H9 (cell line): ENCODE results near the gene PRPF6. TPM values are rescaled to one million over a fixed set of nuclear protein-coding genes. Genes with fewer than 3 reads are reported as not detected.

Experiments used
- DNase-seq: peaks from one replicate; pipeline ENCODE4 v3.0.0-alpha.2; 2017
- H2AFZ ChIP-seq: one replicate; pipeline ENCODE4 v1.6.1; 2013; ENCODE audit warnings: mild to moderate bottlenecking, low read length, control low read depth, moderate library complexity
- H2AK5ac ChIP-seq: 2 replicates; pipeline ENCODE4 v1.6.1; 2013; ENCODE audit warnings: low read length, control low read depth, mixed read lengths; ENCODE audit not compliant: insufficient read length
- H2BK120ac ChIP-seq: one replicate; pipeline ENCODE4 v1.6.1; 2013; ENCODE audit warnings: low read depth, mild to moderate bottlenecking, low read length, control low read depth, inconsistent platforms; ENCODE audit not compliant: poor library complexity, severe bottlenecking
- H2BK12ac ChIP-seq: 2 replicates; pipeline ENCODE4 v1.6.1; 2013; ENCODE audit warnings: low read length, control low read depth, mixed read lengths, low read depth; ENCODE audit not compliant: insufficient read length
- H2BK15ac ChIP-seq: 2 replicates; pipeline ENCODE4 v1.6.1; 2013; ENCODE audit warnings: low read depth, low read length, control low read depth
- H2BK20ac ChIP-seq: one replicate; pipeline ENCODE4 v1.6.1; 2013; ENCODE audit warnings: low read depth, mild to moderate bottlenecking, low read length, control low read depth, inconsistent platforms; ENCODE audit not compliant: poor library complexity, severe bottlenecking
- H2BK5ac ChIP-seq: 2 replicates; pipeline ENCODE4 v1.6.1; 2013; ENCODE audit warnings: low read length, control low read depth, mixed read lengths; ENCODE audit not compliant: insufficient read length
- H3K14ac ChIP-seq: 2 replicates; pipeline ENCODE4 v1.6.1; 2013; ENCODE audit warnings: low read length, control low read depth; ENCODE audit not compliant: insufficient read depth
- H3K18ac ChIP-seq: 2 replicates; pipeline ENCODE4 v1.6.1; 2013; ENCODE audit warnings: low read depth, mild to moderate bottlenecking, mixed read lengths, low read length, control low read depth; ENCODE audit not compliant: insufficient read length
- H3K23ac ChIP-seq: 2 replicates; pipeline ENCODE4 v1.6.1; 2013; ENCODE audit warnings: low read length, control low read depth, mixed read lengths, low read depth; ENCODE audit not compliant: insufficient read length
- H3K23me2 ChIP-seq: 2 replicates; pipeline ENCODE4 v1.6.1; 2013; ENCODE audit warnings: low read depth, mild to moderate bottlenecking, mixed read lengths, low read length, control low read depth; ENCODE audit not compliant: insufficient read length, poor library complexity, severe bottlenecking
- H3K27ac ChIP-seq: 2 replicates; pipeline ENCODE4 v1.5.1; 2013; ENCODE audit warnings: low read length, control low read depth, mixed read lengths, low read depth; ENCODE audit not compliant: insufficient read length
- H3K27me3 ChIP-seq: 2 replicates; pipeline ENCODE4 v1.6.1; 2013; ENCODE audit warnings: low read length, control low read depth, inconsistent platforms; ENCODE audit not compliant: insufficient read depth
- H3K4ac ChIP-seq: 2 replicates; pipeline ENCODE4 v1.6.1; 2013; ENCODE audit warnings: low read depth, mild to moderate bottlenecking, control low read depth, inconsistent platforms, low read length, moderate library complexity
- H3K4me1 ChIP-seq: 2 replicates; pipeline ENCODE4 v1.6.1; 2013; ENCODE audit warnings: low read length, control low read depth, inconsistent platforms; ENCODE audit not compliant: insufficient read depth
- H3K4me2 ChIP-seq: 2 replicates; pipeline ENCODE4 v1.6.1; 2013; ENCODE audit warnings: low read length, control low read depth, mixed read lengths; ENCODE audit not compliant: insufficient read length, insufficient read depth
- H3K56ac ChIP-seq: 2 replicates; pipeline ENCODE4 v1.6.1; 2013; ENCODE audit warnings: low read depth, mild to moderate bottlenecking, mixed read lengths, low read length, control low read depth; ENCODE audit not compliant: insufficient read length
- H3K79me1 ChIP-seq: 2 replicates; pipeline ENCODE4 v1.6.1; 2013; ENCODE audit warnings: low read depth, mild to moderate bottlenecking, moderate library complexity, low read length, control low read depth, inconsistent platforms; ENCODE audit not compliant: insufficient read depth, poor library complexity, severe bottlenecking
- H3K79me2 ChIP-seq: 2 replicates; pipeline ENCODE4 v1.6.1; 2013; ENCODE audit warnings: low read length, control low read depth, inconsistent platforms; ENCODE audit not compliant: insufficient read depth
- H3K9ac ChIP-seq: 2 replicates; pipeline ENCODE4 v1.6.1; 2013; ENCODE audit warnings: low read length, control low read depth, mixed read lengths; ENCODE audit not compliant: insufficient read length; ENCODE audit errors: extremely low read depth
- H3K9me3 ChIP-seq: one replicate; pipeline ENCODE4 v1.6.1; 2013; ENCODE audit warnings: low read depth, low read length, inconsistent platforms; ENCODE audit not compliant: control insufficient read depth
- H3T11ph ChIP-seq: one replicate; pipeline ENCODE4 v1.6.1; 2013; ENCODE audit warnings: mild to moderate bottlenecking, low read length, control low read depth, inconsistent platforms
- H4K20me1 ChIP-seq: one replicate; pipeline ENCODE4 v1.6.1; 2013; ENCODE audit not compliant: control insufficient read depth, insufficient read length, insufficient read depth
- H4K5ac ChIP-seq: 2 replicates; pipeline ENCODE4 v1.6.1; 2013; ENCODE audit warnings: low read depth, mild to moderate bottlenecking, mixed read lengths, low read length, control low read depth; ENCODE audit not compliant: insufficient read length
- H4K8ac ChIP-seq: replicated peaks from 2 replicates; pipeline ENCODE4 v1.6.1; 2013; ENCODE audit warnings: low read length, control low read depth, mixed read lengths, low read depth; ENCODE audit not compliant: insufficient read length
- H4K91ac ChIP-seq: 2 replicates; pipeline ENCODE4 v1.6.1; 2013; ENCODE audit warnings: low read depth, mild to moderate bottlenecking, moderate library complexity, mixed read lengths, low read length, control low read depth; ENCODE audit not compliant: insufficient read length
- H3K27ac Mint-ChIP-seq, 3 experiments: 2 replicates in 2 of 3; 3 replicates in 1 of 3; pipeline ENCODE4 v1.8.0; 2020 to 2021; ENCODE audit warnings: mixed read lengths in 3 of 3, mild to moderate bottlenecking in 1 of 3, moderate library complexity in 1 of 3
- H3K27me3 Mint-ChIP-seq: 2 replicates; pipeline ENCODE4 v1.8.0; 2021; ENCODE audit warnings: low read depth, mild to moderate bottlenecking, moderate library complexity, mixed read lengths
- H3K36me3 Mint-ChIP-seq, 3 experiments: 2 replicates in 2 of 3; 3 replicates in 1 of 3; pipeline ENCODE4 v1.8.0; 2020 to 2021; ENCODE audit warnings: low read depth in 3 of 3, mixed read lengths in 3 of 3; ENCODE audit not compliant: insufficient read depth in 1 of 3
- H3K4me1 Mint-ChIP-seq, 2 experiments: 2 replicates each; pipeline ENCODE4 v1.8.0; 2020; ENCODE audit warnings: mixed read lengths in 2 of 2
- H3K4me3 Mint-ChIP-seq, 2 experiments: 2 replicates in 1 of 2; 3 replicates in 1 of 2; pipeline ENCODE4 v1.8.0; 2020 to 2021; ENCODE audit warnings: mild to moderate bottlenecking in 2 of 2, mixed read lengths in 2 of 2, moderate library complexity in 1 of 2
- H3K9me3 Mint-ChIP-seq, 2 experiments: 2 replicates in 1 of 2; 3 replicates in 1 of 2; pipeline ENCODE4 v1.8.0; 2020; ENCODE audit warnings: mild to moderate bottlenecking in 2 of 2, mixed read lengths in 2 of 2, moderate library complexity in 1 of 2
- WGBS: extraction: QIAGEN DNeasy Blood & Tissue Kit; methylation state at CpG from one replicate; pipeline ENCODE4 v1.1.7; 2013; ENCODE audit warnings: missing lambda C conversion rate, low lambda C conversion rate, mixed read lengths; ENCODE audit not compliant: insufficient read length; ENCODE audit errors: extremely low coverage; 5-methylcytosine and 5-hydroxymethylcytosine counted together
- total RNA-seq: library from RNA; stranded (reverse); gene quantifications from 2 replicates; pipeline ENCODE4 v1.2.1, GENCODE V29; 2021
- TF ChIP-seq, protein P1 (sequence below): fragments of 200-600 bp; sonication (generic); conservative IDR thresholded peaks from 3 replicates; pipeline ENCODE4 v1.8.0; 2021; ENCODE audit warnings: antibody characterized with exemption, mild to moderate bottlenecking

Gene PRPF6
- total RNA-seq, 1 experiment from 2014 or later: 87.9 TPM

DNA sequence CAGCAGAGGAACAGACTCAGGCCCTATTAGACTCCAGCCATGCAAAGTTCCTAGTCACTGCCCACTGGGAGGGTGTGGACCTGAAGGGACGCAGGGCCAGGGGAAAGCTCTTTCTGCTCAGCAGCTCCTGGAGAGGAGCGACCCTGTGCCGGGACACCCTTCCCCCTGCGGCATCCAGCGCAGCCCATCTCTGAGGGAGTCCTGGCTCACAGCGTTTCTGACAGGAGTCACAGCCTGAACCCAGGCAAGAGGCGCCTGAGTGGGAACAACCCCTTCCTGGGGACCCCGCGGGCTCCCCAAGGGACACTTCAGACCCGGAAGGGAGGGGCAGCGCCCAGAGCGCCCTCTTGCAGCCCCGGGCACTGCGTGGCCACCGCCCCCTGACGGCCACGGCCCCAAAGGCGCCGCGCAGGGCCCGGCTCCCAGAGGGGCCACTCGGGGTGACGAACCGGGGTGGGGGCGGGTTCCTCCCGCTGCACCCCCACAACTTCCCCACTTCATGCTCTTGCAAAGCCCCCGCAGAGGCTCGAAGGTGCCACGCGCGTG is 25.6 kb upstream of the PRPF6 start:
- TF ChIP-seq, protein P1, sequence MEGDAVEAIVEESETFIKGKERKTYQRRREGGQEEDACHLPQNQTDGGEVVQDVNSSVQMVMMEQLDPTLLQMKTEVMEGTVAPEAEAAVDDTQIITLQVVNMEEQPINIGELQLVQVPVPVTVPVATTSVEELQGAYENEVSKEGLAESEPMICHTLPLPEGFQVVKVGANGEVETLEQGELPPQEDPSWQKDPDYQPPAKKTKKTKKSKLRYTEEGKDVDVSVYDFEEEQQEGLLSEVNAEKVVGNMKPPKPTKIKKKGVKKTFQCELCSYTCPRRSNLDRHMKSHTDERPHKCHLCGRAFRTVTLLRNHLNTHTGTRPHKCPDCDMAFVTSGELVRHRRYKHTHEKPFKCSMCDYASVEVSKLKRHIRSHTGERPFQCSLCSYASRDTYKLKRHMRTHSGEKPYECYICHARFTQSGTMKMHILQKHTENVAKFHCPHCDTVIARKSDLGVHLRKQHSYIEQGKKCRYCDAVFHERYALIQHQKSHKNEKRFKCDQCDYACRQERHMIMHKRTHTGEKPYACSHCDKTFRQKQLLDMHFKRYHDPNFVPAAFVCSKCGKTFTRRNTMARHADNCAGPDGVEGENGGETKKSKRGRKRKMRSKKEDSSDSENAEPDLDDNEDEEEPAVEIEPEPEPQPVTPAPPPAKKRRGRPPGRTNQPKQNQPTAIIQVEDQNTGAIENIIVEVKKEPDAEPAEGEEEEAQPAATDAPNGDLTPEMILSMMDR: peak; percentile 35
- H2BK20ac ChIP-seq: no peak overlapping the region
- WGBS: no CpG with 5 or more reads among the region's 31 CpGs
- no peak overlapping the region for H4K91ac ChIP-seq
- peaks cover 15% of the 10 kb centered on the region; the same call in 1 of the 2 replicates for H3K79me2 ChIP-seq
- peaks cover 2% of the 10 kb centered on the region for H3K79me1 ChIP-seq
- no peak overlapping the region for H3K27ac ChIP-seq
- H2BK5ac ChIP-seq: no peak overlapping the region
- no peak overlapping the region for H4K8ac ChIP-seq
- no peak overlapping the region for H3K4ac ChIP-seq
- Mint-ChIP-seq H3K27me3 (no peaks in the 10 kb centered on the region), H3K27ac (no peak overlapping the region; a peak in 1 of 7 replicates), H3K9me3 (no peaks in the 10 kb centered on the region), H3K4me3 (peak overlapping the region; percentile 79 to 86), H3K4me1 (peaks cover 33 to 35% of the 10 kb centered on the region in 2 experiments), H3K36me3 (peaks cover 0 to 25% (median 16%) of the 10 kb centered on the region in 3 experiments; a peak in 4 of 7 replicates)
- H3K56ac ChIP-seq: no peak overlapping the region
- no peak overlapping the region for H2BK15ac ChIP-seq
- H2AK5ac ChIP-seq: no peak overlapping the region
- no peak overlapping the region for H3K14ac ChIP-seq
- no peak overlapping the region for H2BK120ac ChIP-seq
- H3K4me1 ChIP-seq: no peaks in the 10 kb centered on the region; the same call in 1 of the 2 replicates
- DNase-seq: no peak
- H3K18ac ChIP-seq: no peak overlapping the region
- H3K4me2 ChIP-seq: peak overlapping the region; percentile 61
- peaks cover 14% of the 10 kb centered on the region for H3K23me2 ChIP-seq
- no peak overlapping the region for H2BK12ac ChIP-seq
- H4K5ac ChIP-seq: no peak overlapping the region
- H3K9ac ChIP-seq: peak overlapping the region; percentile 92
- H3K27me3 ChIP-seq: no peaks in the 10 kb centered on the region
- no peak overlapping the region for H2AFZ ChIP-seq
- H3K9me3 ChIP-seq: no peaks in the 10 kb centered on the region
- H4K20me1 ChIP-seq: no peaks in the 10 kb centered on the region
- H3T11ph ChIP-seq: no peak overlapping the region
- no peak overlapping the region for H3K23ac ChIP-seq
